ENCODE results near the gene ETV7. TPM values are rescaled to one million over a fixed set of nuclear protein-coding genes. Genes with fewer than 3 reads are reported as not detected.
A peak's percentile ranks its signal among the peaks of the same experiment; 100 is the strongest.
"Not testable (repeated sequence)": the region's sequence is repeated elsewhere in the genome, so short reads cannot be mapped to it uniquely, and the experiment has no call there.

Gene ETV7
- total and polyA plus RNA-seq, 9 donors: 0.04 to 0.48 (median 0.15) TPM; not detected in 2

DNA sequence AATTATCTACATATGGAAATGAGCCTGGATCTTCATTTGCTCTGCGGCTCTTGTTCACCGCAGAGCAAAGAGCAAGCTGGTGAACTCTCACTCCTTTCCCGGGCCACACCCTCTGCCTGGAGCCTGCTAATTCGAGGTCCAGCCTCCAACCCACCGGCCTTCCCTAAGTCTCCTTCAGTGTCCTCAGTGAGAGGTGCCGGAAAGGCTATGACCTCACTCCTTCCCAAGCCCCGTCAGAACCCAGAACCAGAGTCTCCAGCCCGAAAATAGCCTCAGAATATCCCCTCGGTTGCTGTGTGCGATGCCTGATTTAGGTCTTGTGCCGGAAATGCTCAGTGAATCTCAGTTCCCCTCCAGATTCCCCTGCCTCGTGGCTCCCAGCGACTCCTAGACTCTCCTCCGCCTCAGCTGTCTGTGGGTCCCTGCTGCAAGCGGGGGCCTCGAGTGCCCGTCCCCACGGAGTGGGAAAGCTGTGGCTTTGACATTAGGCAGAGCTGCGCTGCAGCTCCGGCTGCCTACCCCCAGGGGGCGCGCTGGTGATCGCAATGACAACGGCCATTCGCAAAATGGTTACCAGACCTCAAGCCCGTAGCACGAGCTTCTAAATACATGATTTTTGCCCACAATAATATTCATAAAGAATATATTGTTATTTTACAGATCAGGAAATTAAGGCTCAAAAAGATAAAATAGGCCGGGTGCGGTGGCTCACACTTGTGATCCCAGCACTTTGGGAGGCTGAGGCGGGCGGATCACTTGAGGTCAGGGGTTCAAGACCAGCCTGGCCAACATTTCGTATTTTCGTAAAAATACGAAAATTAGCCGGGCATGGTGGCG is 46.6 kb downstream of the ETV7 start:
- no peaks in the 10 kb centered on the region for H3K9me3 ChIP-seq (replicated peaks; ENCODE audit: control insufficient read depth, low read depth, low read length)
- DNase-seq: peak; percentile 65
- 14% methylated on average over 22 of the region's 36 CpGs for WGBS (ENCODE audit: insufficient coverage)
- H3K4me3 ChIP-seq (ENCODE audit: low read length): peak overlapping the region; percentile 16
- H3K36me3 ChIP-seq (ENCODE audit: control insufficient read depth, insufficient read depth, low read length): no peaks in the 10 kb centered on the region
- peaks cover 36% of the 10 kb centered on the region for H3K27me3 ChIP-seq (ENCODE audit: control insufficient read depth, insufficient read depth, low read length)
- H3K4me1 ChIP-seq (ENCODE audit: control insufficient read depth, insufficient read depth, low read length): peaks cover 8% of the 10 kb centered on the region
- H3K27ac ChIP-seq (ENCODE audit: low read length): peak overlapping the region; percentile 25

DNA sequence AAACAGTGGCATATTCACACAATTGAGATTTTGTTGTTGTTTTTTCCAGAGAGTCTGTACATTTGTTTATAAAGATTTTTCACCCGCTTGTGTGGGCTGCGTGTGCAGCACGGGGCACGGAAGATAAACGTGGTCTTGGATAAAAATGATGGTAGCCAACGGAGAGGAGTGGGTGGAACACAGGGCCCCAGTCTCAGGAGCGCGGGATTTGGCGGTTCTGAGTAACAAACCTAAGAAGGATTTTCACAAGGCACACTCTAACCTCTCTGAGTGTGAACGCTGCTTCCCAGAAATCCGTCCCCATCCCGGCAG is 47.2 kb downstream of the ETV7 start:
- peaks cover 8% of the 10 kb centered on the region for H3K4me1 ChIP-seq (ENCODE audit: control insufficient read depth, insufficient read depth, low read length)
- 40% methylated on average over 11 of the region's 12 CpGs for WGBS (ENCODE audit: insufficient coverage)
- H3K4me3 ChIP-seq (ENCODE audit: low read length): no peak overlapping the region
- H3K27me3 ChIP-seq (ENCODE audit: control insufficient read depth, insufficient read depth, low read length): peaks cover 40% of the 10 kb centered on the region
- no peak for DNase-seq
- H3K27ac ChIP-seq (ENCODE audit: low read length): no peak overlapping the region
- H3K36me3 ChIP-seq (ENCODE audit: control insufficient read depth, insufficient read depth, low read length): no peaks in the 10 kb centered on the region
- H3K9me3 ChIP-seq (replicated peaks; ENCODE audit: control insufficient read depth, low read depth, low read length): no peaks in the 10 kb centered on the region

GRCh38 chr6:36339146-36339545 is 48.3 kb downstream of the ETV7 start:
- no peaks in the 10 kb centered on the region for H3K9me3 ChIP-seq (replicated peaks; ENCODE audit: control insufficient read depth, low read depth, low read length)
- no peaks in the 10 kb centered on the region for H3K36me3 ChIP-seq (ENCODE audit: control insufficient read depth, insufficient read depth, low read length)
- DNase-seq: no peak
- peaks cover 14% of the 10 kb centered on the region for H3K4me1 ChIP-seq (ENCODE audit: control insufficient read depth, insufficient read depth, low read length)
- WGBS (ENCODE audit: insufficient coverage): 74% methylated on average over 7 of the region's 12 CpGs
- H3K27me3 ChIP-seq (ENCODE audit: control insufficient read depth, insufficient read depth, low read length): peaks cover 48% of the 10 kb centered on the region
- no peak overlapping the region for H3K27ac ChIP-seq (ENCODE audit: low read length)
- H3K4me3 ChIP-seq (ENCODE audit: low read length): no peak overlapping the region

DNA sequence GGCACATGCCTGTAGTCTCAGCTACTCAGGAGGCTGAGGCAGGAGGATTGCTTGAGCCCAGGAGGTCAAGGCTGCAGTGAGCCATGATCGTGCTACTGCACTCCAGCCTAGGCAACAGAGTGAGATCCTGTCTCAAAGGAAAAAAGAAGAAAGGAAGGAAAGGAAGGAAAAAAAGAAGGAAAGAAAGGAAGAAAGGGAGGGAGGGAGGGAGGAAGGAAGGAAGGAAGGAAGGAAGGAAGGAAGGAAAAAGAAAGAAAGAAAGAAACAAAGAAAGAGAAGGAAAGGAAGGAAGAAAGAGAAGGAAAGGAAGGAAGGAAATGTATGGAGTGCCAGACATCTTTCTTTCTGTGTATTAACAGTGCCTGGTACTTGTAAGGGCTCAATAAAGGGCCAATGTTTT is 49.2 kb downstream of the ETV7 start:
- not testable (repeated sequence) for DNase-seq; H3K4me3 ChIP-seq (ENCODE audit: low read length); H3K36me3 ChIP-seq (ENCODE audit: control insufficient read depth, insufficient read depth, low read length); H3K9me3 ChIP-seq (replicated peaks; ENCODE audit: control insufficient read depth, low read depth, low read length); H3K27ac ChIP-seq (ENCODE audit: low read length)
- 70% methylated on average over 1 of the region's 1 CpG for WGBS (ENCODE audit: insufficient coverage)
- Histone ChIP-seq H3K4me1 (ENCODE audit: control insufficient read depth, insufficient read depth, low read length) (peaks cover 22% of the 10 kb centered on the region), H3K27me3 (ENCODE audit: control insufficient read depth, insufficient read depth, low read length) (peaks cover 48% of the 10 kb centered on the region)

- Histone ChIP-seq H3K9me3 (replicated peaks; ENCODE audit: control insufficient read depth, low read depth, low read length) (no peaks in the 10 kb centered on the region), H3K4me3 (ENCODE audit: low read length) (no peak overlapping the region), H3K36me3 (ENCODE audit: control insufficient read depth, insufficient read depth, low read length) (no peaks in the 10 kb centered on the region), H3K4me1 (ENCODE audit: control insufficient read depth, insufficient read depth, low read length) (peaks cover 25% of the 10 kb centered on the region), H3K27me3 (ENCODE audit: control insufficient read depth, insufficient read depth, low read length) (peaks cover 45% of the 10 kb centered on the region), H3K27ac (ENCODE audit: low read length) (no peak overlapping the region)
- 100% methylated on average over 1 of the region's 1 CpG for WGBS (ENCODE audit: insufficient coverage)
- no peak for DNase-seq
Measured at GRCh38 chr6:36337814-36338213, 49.7 kb downstream of the ETV7 start.

GRCh38 chr6:36336779-36337241 is 50.7 kb downstream of the ETV7 start, which contains the start of gene BNIP5:
TSS of gene BNIP5 (minus strand) at chr6:36336888. CDS start at chr6:36330690, 6,198 bp downstream.
- H3K27me3 ChIP-seq (ENCODE audit: control insufficient read depth, insufficient read depth, low read length): peaks cover 47% of the 10 kb centered on the region
- DNase-seq: no peak
- WGBS (ENCODE audit: insufficient coverage): 80% methylated on average over 1 of the region's 3 CpGs

DNA sequence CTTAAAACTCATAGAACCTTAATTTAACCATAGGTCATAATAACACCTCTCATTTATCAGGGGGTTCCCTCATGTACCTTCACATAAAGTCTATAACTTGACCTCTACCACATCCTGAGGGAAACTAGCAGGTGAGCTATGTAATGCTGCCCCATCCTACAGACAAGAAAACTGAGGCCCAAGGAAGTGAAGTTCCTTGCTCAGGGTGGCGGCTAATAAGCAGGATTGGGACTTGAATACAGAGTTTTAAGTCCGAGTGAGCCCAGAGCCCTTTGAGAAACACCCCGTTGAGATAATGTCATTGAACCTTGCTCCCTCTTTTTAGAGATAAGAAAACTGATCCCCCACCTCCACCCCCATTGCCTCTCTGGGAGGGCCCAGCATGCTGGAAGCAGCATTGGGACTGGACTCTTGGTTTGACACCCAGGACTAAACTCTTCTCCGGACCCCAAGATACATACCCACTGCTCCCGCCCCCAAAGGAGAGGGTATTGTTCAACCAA is 51.2 kb downstream of the ETV7 start:
- H3K4me3 ChIP-seq (ENCODE audit: low read length): no peak overlapping the region
- WGBS (ENCODE audit: insufficient coverage): 92% methylated on average over 5 of the region's 5 CpGs
- no peak overlapping the region for H3K27ac ChIP-seq (ENCODE audit: low read length)
- peaks cover 48% of the 10 kb centered on the region for H3K27me3 ChIP-seq (ENCODE audit: control insufficient read depth, insufficient read depth, low read length)
- no peaks in the 10 kb centered on the region for H3K9me3 ChIP-seq (replicated peaks; ENCODE audit: control insufficient read depth, low read depth, low read length)
- DNase-seq: no peak
- peaks cover 25% of the 10 kb centered on the region for H3K4me1 ChIP-seq (ENCODE audit: control insufficient read depth, insufficient read depth, low read length)
- H3K36me3 ChIP-seq (ENCODE audit: control insufficient read depth, insufficient read depth, low read length): no peaks in the 10 kb centered on the region

More at GRCh38 chr6:36336779-36337241, 50.7 kb downstream of the ETV7 start, which contains the start of gene BNIP5:
- Histone ChIP-seq H3K4me1 (ENCODE audit: control insufficient read depth, insufficient read depth, low read length) (peaks cover 25% of the 10 kb centered on the region), H3K4me3 (ENCODE audit: low read length) (no peak within 1 kb of the TSS), H3K27ac (ENCODE audit: low read length) (no peak within 1 kb of the TSS), H3K9me3 (replicated peaks; ENCODE audit: control insufficient read depth, low read depth, low read length) (no peaks in the 10 kb centered on the region), H3K36me3 (ENCODE audit: control insufficient read depth, insufficient read depth, low read length) (no peaks in the 10 kb centered on the region)

DNA sequence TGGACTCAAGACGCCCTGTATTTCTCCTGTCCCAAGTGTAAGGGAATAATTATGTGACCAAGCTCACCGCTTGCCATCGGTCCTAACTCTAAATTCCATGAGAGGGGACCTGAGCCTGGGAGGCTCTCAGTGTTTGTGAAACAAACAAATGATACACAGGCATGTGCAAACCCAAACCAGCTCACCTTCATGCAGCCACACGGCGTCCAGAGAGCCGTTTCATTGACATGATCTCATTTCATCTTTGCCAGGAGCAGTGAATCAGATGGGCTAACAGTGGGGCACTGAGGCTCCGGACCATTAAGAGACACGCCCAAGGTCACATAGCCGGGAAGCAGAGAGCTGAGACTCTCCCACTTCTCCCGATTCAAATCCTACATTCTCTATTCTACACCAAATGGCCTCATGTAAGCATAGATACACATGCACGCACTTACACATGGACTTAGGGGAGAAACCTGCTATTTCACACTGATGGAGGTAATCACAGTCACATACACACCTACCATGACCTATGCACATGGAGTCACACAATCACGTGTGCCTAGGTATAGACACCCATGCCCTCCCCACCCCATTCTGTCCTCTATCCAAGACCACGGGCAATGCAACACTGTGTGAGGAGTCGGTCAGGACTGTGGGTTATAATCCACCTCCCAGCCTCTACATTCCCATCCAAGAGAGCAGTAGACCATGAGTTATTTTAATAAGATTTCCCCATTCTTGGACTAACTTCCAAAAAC is 51.8 kb downstream of the ETV7 start:
- 91% methylated on average over 10 of the region's 14 CpGs for WGBS (ENCODE audit: insufficient coverage)
- H3K4me1 ChIP-seq (ENCODE audit: control insufficient read depth, insufficient read depth, low read length): peaks cover 21% of the 10 kb centered on the region
- peaks cover 48% of the 10 kb centered on the region for H3K27me3 ChIP-seq (ENCODE audit: control insufficient read depth, insufficient read depth, low read length)
- H3K9me3 ChIP-seq (replicated peaks; ENCODE audit: control insufficient read depth, low read depth, low read length): no peaks in the 10 kb centered on the region
- no peak overlapping the region for H3K27ac ChIP-seq (ENCODE audit: low read length)
- no peak overlapping the region for H3K4me3 ChIP-seq (ENCODE audit: low read length)
- no peaks in the 10 kb centered on the region for H3K36me3 ChIP-seq (ENCODE audit: control insufficient read depth, insufficient read depth, low read length)
- DNase-seq: no peak

GRCh38 chr6:36334832-36335459 is 52.5 kb downstream of the ETV7 start:
- H3K4me1 ChIP-seq (ENCODE audit: control insufficient read depth, insufficient read depth, low read length): peaks cover 20% of the 10 kb centered on the region
- WGBS (ENCODE audit: insufficient coverage): 43% methylated on average over 8 of the region's 14 CpGs
- no peak for DNase-seq
- no peak overlapping the region for H3K4me3 ChIP-seq (ENCODE audit: low read length)
- no peaks in the 10 kb centered on the region for H3K9me3 ChIP-seq (replicated peaks; ENCODE audit: control insufficient read depth, low read depth, low read length)
- H3K36me3 ChIP-seq (ENCODE audit: control insufficient read depth, insufficient read depth, low read length): no peaks in the 10 kb centered on the region
- peaks cover 46% of the 10 kb centered on the region for H3K27me3 ChIP-seq (ENCODE audit: control insufficient read depth, insufficient read depth, low read length)
- H3K27ac ChIP-seq (ENCODE audit: low read length): no peak overlapping the region
